Testis (tissue), 3 donors: ENCODE data around the gene PARP14. TPM values are rescaled to one million over a fixed set of nuclear protein-coding genes. Genes with fewer than 3 reads are reported as not detected.

Source experiments
- DNase-seq: peaks from one replicate; pipeline ENCODE4 v3.0.0-alpha.2; 2019
- H3K27ac ChIP-seq, 2 donors: fragments of 200-600 bp; sonication (generic); one replicate each; pipeline ENCODE4 v1.5.1; 2019
- H3K27me3 ChIP-seq: fragments of 200-600 bp; sonication (generic); one replicate; pipeline ENCODE4 v1.5.1; 2019
- H3K36me3 ChIP-seq: fragments of 200-600 bp; sonication (generic); one replicate; pipeline ENCODE4 v1.5.1; 2017; ENCODE audit warnings: low read depth; ENCODE audit errors: missing control alignments
- H3K4me1 ChIP-seq: fragments of 200-600 bp; sonication (generic); one replicate; pipeline ENCODE4 v1.5.1; 2019
- H3K4me3 ChIP-seq, 2 donors: fragments of 200-600 bp; sonication (generic); one replicate each; pipeline ENCODE4 v1.5.1; 2017 to 2019
- H3K9me3 ChIP-seq: fragments of 200-600 bp; sonication (generic); one replicate; pipeline ENCODE4 v1.5.1; 2017
- CTCF ChIP-seq, 3 experiments: fragments of 450-650 bp in 2 of 3; fragments of 200-600 bp in 1 of 3; sonication (generic) in 1 of 3; IDR thresholded peaks; one replicate each; pipeline ENCODE4 v1.5.1; 2016 to 2019; ENCODE audit warnings: antibody characterized with exemption in 3 of 3, mild to moderate bottlenecking in 2 of 3, moderate library complexity in 1 of 3
- POLR2A ChIP-seq: fragments of 450-650 bp; IDR thresholded peaks from one replicate; pipeline ENCODE4 v1.6.1; 2017; ENCODE audit warnings: antibody characterized with exemption, mild to moderate bottlenecking, moderate library complexity
- WGBS, 2 donors: methylation state at CpG; one replicate each; pipeline ENCODE4 v1.1.5; 2018; 5-methylcytosine and 5-hydroxymethylcytosine counted together
- intact Hi-C: fragments of 100-400 bp; cut with DNase I; formaldehyde crosslinking; loops from one replicate; pipeline ENCODE4 v1.15.1; 2023; ENCODE audit warnings: low total_unique reads
- polyA plus RNA-seq: library from polyadenylated mRNA; stranded (reverse); fragments of 350-450 nt; fragmentation: Illumina TruSeq; extraction: RNeasy Lipid Tissue Mini Kit (QIAGEN cat#74804); gene quantifications from one replicate; pipeline ENCODE4 v1.2.3, GENCODE V29; 2014; ENCODE audit warnings: low read depth, low replicate concordance; ENCODE audit not compliant: insufficient read depth
- total RNA-seq, 2 donors: library from RNA; depleted of rRNA; stranded (reverse); fragments of >200 nt; gene quantifications; one replicate each; pipeline ENCODE4 v1.2.3, GENCODE V29; 2016

Gene PARP14
- total and polyA plus RNA-seq, 3 donors from 2014 or later: 8.8 to 18.2 (median 11.3) TPM

GRCh38 chr3:122774564-122774963 is 93.9 kb downstream of the PARP14 start:
- no peak for TF ChIP-seq CTCF (IDR thresholded peaks at IDR 0.05)
- no peak for TF ChIP-seq POLR2A
- no peaks in the 10 kb centered on the region for H3K4me1 ChIP-seq
- H3K36me3 ChIP-seq: no peaks in the 10 kb centered on the region
- WGBS, 2 donors: 89 to 93% methylated on average over 3 of the region's 3 CpGs
- intact Hi-C loops: no loop called here
- no peaks in the 10 kb centered on the region for H3K27me3 ChIP-seq
- H3K9me3 ChIP-seq: no peaks in the 10 kb centered on the region
- no peak overlapping the region for H3K27ac ChIP-seq
- no peak overlapping the region for H3K4me3 ChIP-seq
- DNase-seq: no peak

DNA sequence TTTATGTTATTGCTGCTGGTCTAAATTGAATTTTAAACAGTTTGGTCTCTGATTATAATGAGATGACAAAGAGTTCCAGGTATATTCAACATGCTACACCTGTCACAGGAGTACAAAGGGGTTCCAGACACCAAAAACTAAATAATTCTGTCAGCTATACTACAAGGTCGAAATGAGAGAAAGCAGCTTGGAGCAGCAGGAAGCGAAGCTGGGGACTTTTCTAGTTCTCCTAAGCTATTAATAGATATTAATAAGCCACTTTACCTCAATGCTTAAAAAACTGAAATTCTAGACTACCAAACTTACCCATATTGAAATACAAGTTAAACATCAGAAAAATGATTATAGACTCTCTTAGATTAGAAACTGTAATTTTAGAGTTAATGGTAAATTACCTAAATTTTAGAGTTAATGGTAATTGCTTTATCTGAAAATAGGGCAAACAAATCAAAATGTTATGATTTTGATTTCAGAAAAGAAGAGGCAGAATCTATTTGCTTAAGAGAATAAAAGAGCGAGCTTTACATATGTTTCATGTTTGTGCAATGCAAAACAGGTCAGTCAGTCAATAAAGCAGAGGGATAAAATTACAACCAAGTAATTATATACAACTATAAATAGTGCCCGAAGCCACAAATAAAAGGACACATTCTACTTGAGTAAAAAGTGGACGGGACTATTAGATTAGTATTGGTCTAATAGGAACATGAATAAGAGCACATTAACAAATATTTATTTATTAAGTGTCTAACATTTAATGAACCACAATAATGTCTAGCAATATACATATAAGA is 96.2 kb downstream of the PARP14 start:
- no peaks in the 10 kb centered on the region for H3K27me3 ChIP-seq
- no peak overlapping the region for H3K4me3 ChIP-seq
- DNase-seq: no peak
- TF ChIP-seq CTCF (IDR thresholded peaks at IDR 0.05) (no peak), POLR2A (no peak)
- WGBS, 2 donors: 72 to 83% methylated on average over 5 of the region's 5 CpGs
- intact Hi-C loops: no loop called here
- no peak overlapping the region for H3K27ac ChIP-seq
- no peaks in the 10 kb centered on the region for H3K36me3 ChIP-seq
- H3K4me1 ChIP-seq: no peaks in the 10 kb centered on the region
- H3K9me3 ChIP-seq: no peaks in the 10 kb centered on the region

- Histone ChIP-seq H3K27ac (no peak overlapping the region), H3K36me3 (no peaks in the 10 kb centered on the region), H3K4me1 (peaks cover 3% of the 10 kb centered on the region), H3K27me3 (no peaks in the 10 kb centered on the region), H3K9me3 (no peaks in the 10 kb centered on the region), H3K4me3 (no peak overlapping the region)
- DNase-seq: no peak
- 54 to 57% methylated on average over 3 of the region's 3 CpGs for WGBS, 2 donors
- intact Hi-C loops: no loop called here
- TF ChIP-seq CTCF (IDR thresholded peaks at IDR 0.05) (no peak), POLR2A (no peak)
These were observed 96.9 kb downstream of the PARP14 start for GRCh38 chr3:122777563-122777962.

Other genes with a start within 250 kb of the PARP14 start
- gene KPNA1, start 165.9 kb upstream of the PARP14 start, total RNA-seq: 10 to 100 TPM; 48.1 to 64.0 TPM
- 88.2 TPM for gene KPNA1, start 165.9 kb upstream of the PARP14 start, polyA plus RNA-seq
- gene PARP9, start 116.5 kb upstream of the PARP14 start, total RNA-seq: 10 to 100 TPM; 12.8 to 13.8 TPM
- 14.7 TPM for gene PARP9, start 116.5 kb upstream of the PARP14 start, polyA plus RNA-seq
- gene DTX3L, start 116.5 kb upstream of the PARP14 start, total RNA-seq: 1 to 10 TPM; 8.3 to 8.7 TPM
- 8.5 TPM for gene DTX3L, start 116.5 kb upstream of the PARP14 start, polyA plus RNA-seq
- gene PARP15, start 103.2 kb upstream of the PARP14 start, total RNA-seq: 1 to 10 TPM; 3.7 to 4.8 TPM
- gene PARP15, start 103.2 kb upstream of the PARP14 start, polyA plus RNA-seq: 1.5 TPM
- gene HSPBAP1, start 113.0 kb downstream of the PARP14 start, total RNA-seq: 10 to 100 TPM; 10.6 to 11.1 TPM
- gene HSPBAP1, start 113.0 kb downstream of the PARP14 start, polyA plus RNA-seq: 26.5 TPM
- 10 to 100 TPM; 17.7 to 23.7 TPM for gene SLC49A4, start 114.2 kb downstream of the PARP14 start, total RNA-seq
- 12.4 TPM for gene SLC49A4, start 114.2 kb downstream of the PARP14 start, polyA plus RNA-seq